OCI-M2 (cell line): Measurements from ENCODE around the gene NTSR1.

Experiments
- DNase-seq: peaks from one replicate; lab custom pipeline; 2025; ENCODE audit not compliant: unreplicated experiment; lab: John Stamatoyannopoulos, UW

The NTSR1 gene

GRCh38 chr20:62706857-62707256 is 1.8 kb upstream of the NTSR1 start:
- no peak for DNase-seq

- no peak for DNase-seq
Observed at GRCh38 chr20:62707276-62707920, 1.2 kb upstream of the NTSR1 start.

GRCh38 chr20:62707921-62708521 is 615 bp upstream of the NTSR1 start:
- DNase-seq: no peak

- DNase-seq: no peak
Observed at GRCh38 chr20:62709537-62709905, 885 bp downstream of the NTSR1 start.

- DNase-seq: no peak
Observed at GRCh38 chr20:62710221-62710885, 1.7 kb downstream of the NTSR1 start.

GRCh38 chr20:62710886-62711702 is 2.5 kb downstream of the NTSR1 start:
- no peak for DNase-seq

GRCh38 chr20:62711703-62712101 is 3.1 kb downstream of the NTSR1 start:
- no peak for DNase-seq

GRCh38 chr20:62712606-62713005 is 4.0 kb downstream of the NTSR1 start:
- no peak for DNase-seq

- no peak for DNase-seq
Observed at GRCh38 chr20:62714006-62714405, 5.4 kb downstream of the NTSR1 start.

GRCh38 chr20:62714799-62715198 is 6.2 kb downstream of the NTSR1 start:
- DNase-seq: no peak

- DNase-seq: no peak
Observed at GRCh38 chr20:62715201-62715600, 6.6 kb downstream of the NTSR1 start.

GRCh38 chr20:62716198-62716940 is 7.7 kb downstream of the NTSR1 start:
- no peak for DNase-seq

GRCh38 chr20:62716941-62717310 is 8.3 kb downstream of the NTSR1 start:
- no peak for DNase-seq

- DNase-seq: no peak
Observed at GRCh38 chr20:62717933-62718332, 9.3 kb downstream of the NTSR1 start.

- DNase-seq: no peak
Observed at GRCh38 chr20:62718546-62718945, 9.9 kb downstream of the NTSR1 start.

GRCh38 chr20:62719250-62719935 is 10.8 kb downstream of the NTSR1 start:
- no peak for DNase-seq

- DNase-seq: no peak
Observed at GRCh38 chr20:62721511-62722370, 13.1 kb downstream of the NTSR1 start.

- no peak for DNase-seq
Observed at GRCh38 chr20:62722627-62723026, 14.0 kb downstream of the NTSR1 start.

GRCh38 chr20:62723351-62723750 is 14.7 kb downstream of the NTSR1 start:
- no peak for DNase-seq
